ENCODE data around the gene GABRB2. TPM values are rescaled to one million over a fixed set of nuclear protein-coding genes. Genes with fewer than 3 reads are reported as not detected.

GABRB2 gene
- total and polyA plus RNA-seq, 2 of the 13 experiments (the other 11 are each of a cell fraction or from before 2014, with no cell fraction given) = 0.01 TPM; not detected in 1

DNA sequence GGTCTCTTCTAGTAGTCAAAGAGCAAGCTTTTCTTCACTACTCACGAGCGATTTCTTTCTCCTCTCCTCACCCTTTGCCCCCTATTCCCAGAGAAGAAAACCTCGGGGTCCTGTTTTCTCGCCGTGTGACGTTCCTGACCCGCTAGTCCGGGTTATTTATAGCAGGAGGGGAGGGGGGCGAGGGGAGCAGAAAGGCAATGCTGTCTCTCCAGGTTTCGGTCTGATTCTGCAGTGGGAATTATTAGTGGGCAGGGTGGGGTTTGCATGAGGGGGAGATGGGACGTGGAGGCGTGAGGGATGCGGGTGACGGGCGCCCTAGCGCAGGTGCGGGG is 847 bp upstream of the GABRB2 start (continued):
- no peak for TF ChIP-seq ZNF792 (CRISPR knock-in tag; IDR thresholded peaks at IDR 0.05)
- TF ChIP-seq KLF12 (CRISPR knock-in tag; IDR thresholded peaks at IDR 0.05; ENCODE audit: borderline replicate concordance) = no peak
- no peak for TF ChIP-seq FIP1L1 (IDR thresholded peaks at IDR 0.05; ENCODE audit: borderline replicate concordance, insufficient read depth, low read depth, low read length)
- TF ChIP-seq HNRNPH1 (optimal IDR thresholded peaks at IDR 0.05; ENCODE audit: low read depth, low read length) = no peak
- TF ChIP-seq, protein P1, sequence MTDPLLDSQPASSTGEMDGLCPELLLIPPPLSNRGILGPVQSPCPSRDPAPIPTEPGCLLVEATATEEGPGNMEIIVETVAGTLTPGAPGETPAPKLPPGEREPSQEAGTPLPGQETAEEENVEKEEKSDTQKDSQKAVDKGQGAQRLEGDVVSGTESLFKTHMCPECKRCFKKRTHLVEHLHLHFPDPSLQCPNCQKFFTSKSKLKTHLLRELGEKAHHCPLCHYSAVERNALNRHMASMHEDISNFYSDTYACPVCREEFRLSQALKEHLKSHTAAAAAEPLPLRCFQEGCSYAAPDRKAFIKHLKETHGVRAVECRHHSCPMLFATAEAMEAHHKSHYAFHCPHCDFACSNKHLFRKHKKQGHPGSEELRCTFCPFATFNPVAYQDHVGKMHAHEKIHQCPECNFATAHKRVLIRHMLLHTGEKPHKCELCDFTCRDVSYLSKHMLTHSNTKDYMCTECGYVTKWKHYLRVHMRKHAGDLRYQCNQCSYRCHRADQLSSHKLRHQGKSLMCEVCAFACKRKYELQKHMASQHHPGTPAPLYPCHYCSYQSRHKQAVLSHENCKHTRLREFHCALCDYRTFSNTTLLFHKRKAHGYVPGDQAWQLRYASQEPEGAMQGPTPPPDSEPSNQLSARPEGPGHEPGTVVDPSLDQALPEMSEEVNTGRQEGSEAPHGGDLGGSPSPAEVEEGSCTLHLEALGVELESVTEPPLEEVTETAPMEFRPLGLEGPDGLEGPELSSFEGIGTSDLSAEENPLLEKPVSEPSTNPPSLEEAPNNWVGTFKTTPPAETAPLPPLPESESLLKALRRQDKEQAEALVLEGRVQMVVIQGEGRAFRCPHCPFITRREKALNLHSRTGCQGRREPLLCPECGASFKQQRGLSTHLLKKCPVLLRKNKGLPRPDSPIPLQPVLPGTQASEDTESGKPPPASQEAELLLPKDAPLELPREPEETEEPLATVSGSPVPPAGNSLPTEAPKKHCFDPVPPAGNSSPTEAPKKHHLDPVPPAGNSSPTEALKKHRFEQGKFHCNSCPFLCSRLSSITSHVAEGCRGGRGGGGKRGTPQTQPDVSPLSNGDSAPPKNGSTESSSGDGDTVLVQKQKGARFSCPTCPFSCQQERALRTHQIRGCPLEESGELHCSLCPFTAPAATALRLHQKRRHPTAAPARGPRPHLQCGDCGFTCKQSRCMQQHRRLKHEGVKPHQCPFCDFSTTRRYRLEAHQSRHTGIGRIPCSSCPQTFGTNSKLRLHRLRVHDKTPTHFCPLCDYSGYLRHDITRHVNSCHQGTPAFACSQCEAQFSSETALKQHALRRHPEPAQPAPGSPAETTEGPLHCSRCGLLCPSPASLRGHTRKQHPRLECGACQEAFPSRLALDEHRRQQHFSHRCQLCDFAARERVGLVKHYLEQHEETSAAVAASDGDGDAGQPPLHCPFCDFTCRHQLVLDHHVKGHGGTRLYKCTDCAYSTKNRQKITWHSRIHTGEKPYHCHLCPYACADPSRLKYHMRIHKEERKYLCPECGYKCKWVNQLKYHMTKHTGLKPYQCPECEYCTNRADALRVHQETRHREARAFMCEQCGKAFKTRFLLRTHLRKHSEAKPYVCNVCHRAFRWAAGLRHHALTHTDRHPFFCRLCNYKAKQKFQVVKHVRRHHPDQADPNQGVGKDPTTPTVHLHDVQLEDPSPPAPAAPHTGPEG (CRISPR knock-in tag; IDR thresholded peaks at IDR 0.05) = no peak
- TF ChIP-seq ZNF776 (CRISPR knock-in tag; IDR thresholded peaks at IDR 0.05) = no peak
- no peak for TF ChIP-seq CENPT (CRISPR knock-in tag; IDR thresholded peaks at IDR 0.05; ENCODE audit: low read depth)
- TF ChIP-seq ZNF678 (CRISPR knock-in tag; IDR thresholded peaks at IDR 0.05) = no peak

DNA sequence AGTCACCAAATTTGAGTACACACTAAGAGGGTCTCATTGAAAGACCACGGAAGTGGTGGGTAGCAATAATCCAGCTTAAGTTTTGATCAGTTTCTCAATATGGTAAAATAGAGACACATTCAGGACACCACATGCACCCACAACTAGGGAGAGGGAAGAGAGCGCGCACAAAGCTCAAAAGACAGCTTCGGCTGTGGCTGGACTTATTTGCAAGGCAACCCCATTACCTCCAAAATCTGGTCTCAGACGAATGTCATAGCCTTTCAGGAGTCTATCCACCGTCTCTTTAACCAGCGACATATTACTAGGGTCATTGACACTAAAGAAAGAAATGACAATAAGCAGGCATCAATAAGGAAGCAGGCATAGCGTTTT is 443 bp downstream of the GABRB2 start:
- ATAC-seq (no peak), DNase-seq (ENCODE audit: low spot score) (no peak), FAIRE-seq (no peak)
- intact Hi-C loops (cut with micrococcal nuclease; ENCODE audit: unreplicated experiment) (loop anchor here (10.0 kb wide), 1 partner anchor 379 kb away; no protein-coding TSS in a partner anchor), in situ Hi-C loops (cut with HindIII; ENCODE audit: extremely low pct_ligation_motif_present, low pct_unique_long_range_greater_than_20kb) (loop anchor here (25.0 kb wide), 1 partner anchor 1866 kb away; no protein-coding TSS in a partner anchor)
- no peak overlapping the region for H3K27ac ChIP-seq (ENCODE audit: extremely low read length, insufficient read depth, low read length)
- CTCF ChIA-PET (ENCODE audit: low intra/inter-chr PET ratio, low total read pairs) = no interaction called here
- H3K4me2 ChIP-seq (ENCODE audit: low read depth, low read length) = peak overlapping the region; percentile 73
- BruUV-seq (replicated peaks) = no TSS peak
- POLR2A ChIA-PET = no interaction called here
- H3K27me3 ChIP-seq (ENCODE audit: control insufficient read depth in 1 of 2, insufficient read depth in 2 of 2, low read length in 2 of 2) = peaks cover 0 to 27% of the 10 kb centered on the region in 2 experiments; a peak in 3 of 5 replicates
- H3K9ac ChIP-seq (ENCODE audit: insufficient read depth, low read depth, low read length) = no peak overlapping the region
- no peaks in the 10 kb centered on the region for H3K79me2 ChIP-seq (ENCODE audit: insufficient read depth, low read length)
- H4K20me1 ChIP-seq (ENCODE audit: insufficient read depth, low read length) = no peaks in the 10 kb centered on the region
- H2AFZ ChIP-seq (ENCODE audit: low read length) = no peak overlapping the region
- no peak overlapping the region for H3K4me3 ChIP-seq (replicated peaks in 1 of 3; ENCODE audit: insufficient read depth in 1 of 3, low read depth in 2 of 3, low read length in 3 of 3)
- no peaks in the 10 kb centered on the region for H3K4me1 ChIP-seq (ENCODE audit: insufficient read depth, low read length)
- WGBS (ENCODE audit: low lambda C conversion rate) = 39% methylated on average over 8 of the region's 8 CpGs
- no peaks in the 10 kb centered on the region for H3K36me3 ChIP-seq (replicated peaks in 1 of 2; ENCODE audit: control insufficient read depth in 1 of 2, insufficient read depth in 2 of 2, low read length in 2 of 2)
- H3K9me3 ChIP-seq (ENCODE audit: low read length) = no peaks in the 10 kb centered on the region
- no peak for TF ChIP-seq SKIL (CRISPR knock-in tag; IDR thresholded peaks at IDR 0.05; ENCODE audit: borderline replicate concordance)
- TF ChIP-seq ZNF589 (CRISPR knock-in tag; conservative IDR thresholded peaks at IDR 0.05) = no peak
- no peak for TF ChIP-seq ZMYM2 (CRISPR knock-in tag; IDR thresholded peaks at IDR 0.05)
- no peak for TF ChIP-seq ZUFSP (CRISPR knock-in tag; IDR thresholded peaks at IDR 0.05; ENCODE audit: borderline replicate concordance)
